HK-2 (cell line): Measurements from ENCODE around the gene RPS6KB2.
"Not testable (repeated sequence)": the region's sequence is repeated elsewhere in the genome, so short reads cannot be mapped to it uniquely, and the experiment has no call there.

Experiments used
- DNase-seq: peaks from one replicate; pipeline ENCODE4 v3.0.0-alpha.2; 2018; ENCODE audit not compliant: unreplicated experiment

The RPS6KB2 gene

GRCh38 chr11:67397986-67398660 lies 30.2 kb upstream of the RPS6KB2 start:
- DNase-seq, result no peak

GRCh38 chr11:67398661-67399563 lies 29.4 kb upstream of the RPS6KB2 start:
- DNase-seq, result no peak

GRCh38 chr11:67400251-67400941 lies 27.9 kb upstream of the RPS6KB2 start:
- no peak for DNase-seq

- no peak for DNase-seq
Observed at GRCh38 chr11:67400942-67401494, 27.3 kb upstream of the RPS6KB2 start.

GRCh38 chr11:67401495-67402191 lies 26.7 kb upstream of the RPS6KB2 start, which contains the start of gene PPP1CA:
TSS of gene PPP1CA (minus strand) at chr11:67401858. CDS start at chr11:67401782, 76 bp downstream.
- peak; percentile 87 for DNase-seq

GRCh38 chr11:67402192-67402839 lies 26.0 kb upstream of the RPS6KB2 start:
- DNase-seq, result not testable (repeated sequence)

GRCh38 chr11:67403085-67403484 lies 25.2 kb upstream of the RPS6KB2 start:
- DNase-seq, result not testable (repeated sequence)

- DNase-seq, result no peak
Observed at GRCh38 chr11:67404515-67405195, 23.6 kb upstream of the RPS6KB2 start.

GRCh38 chr11:67405196-67405567 lies 23.1 kb upstream of the RPS6KB2 start:
- no peak for DNase-seq

- DNase-seq, result no peak
Observed at GRCh38 chr11:67405688-67406339, 22.5 kb upstream of the RPS6KB2 start.

GRCh38 chr11:67406420-67406968 lies 21.8 kb upstream of the RPS6KB2 start:
- no peak for DNase-seq

GRCh38 chr11:67406969-67407687 lies 21.2 kb upstream of the RPS6KB2 start:
- no peak for DNase-seq

- no peak for DNase-seq
Observed at GRCh38 chr11:67407688-67408163, 20.6 kb upstream of the RPS6KB2 start.

- DNase-seq, result no peak
Observed at GRCh38 chr11:67408437-67409200, 19.7 kb upstream of the RPS6KB2 start.

- DNase-seq, result no peak
Observed at GRCh38 chr11:67409261-67409666, 19.0 kb upstream of the RPS6KB2 start.

GRCh38 chr11:67409781-67410368 lies 18.4 kb upstream of the RPS6KB2 start:
- DNase-seq, result no peak

GRCh38 chr11:67410369-67410831 lies 17.9 kb upstream of the RPS6KB2 start:
- no peak for DNase-seq
